Fibroblast of villous mesenchyme (primary cell): ENCODE results near the gene ACAT1. TPM values are rescaled to one million over a fixed set of nuclear protein-coding genes. Genes with fewer than 3 reads are reported as not detected.
A peak's percentile ranks its signal among the peaks of the same experiment; 100 is the strongest.
"Not testable (repeated sequence)": the region's sequence is repeated elsewhere in the genome, so short reads cannot be mapped to it uniquely, and the experiment has no call there.

Experiments used
- DNase-seq: peaks from one replicate; pipeline ENCODE4 v3.0.0-alpha.2; 2010; ENCODE audit warnings: low read depth
- H3K4me3 ChIP-seq: 2 replicates; pipeline ENCODE4 v1.5.1; 2011; ENCODE audit warnings: low read depth, mild to moderate bottlenecking, low read length
- total RNA-seq: library from RNA; depleted of rRNA; stranded (reverse); fragments of >200 nt; gene quantifications from 2 replicates; pipeline ENCODE4 v1.2.3, GENCODE V29; 2012
- TF ChIP-seq, protein P1 (sequence below): IDR thresholded peaks from 2 replicates; pipeline ENCODE4 v1.5.1; 2012; ENCODE audit warnings: low read depth, mild to moderate bottlenecking, low read length; ENCODE audit not compliant: insufficient read depth

Gene ACAT1
- total RNA-seq, 1 donor: 75.1 TPM

DNA sequence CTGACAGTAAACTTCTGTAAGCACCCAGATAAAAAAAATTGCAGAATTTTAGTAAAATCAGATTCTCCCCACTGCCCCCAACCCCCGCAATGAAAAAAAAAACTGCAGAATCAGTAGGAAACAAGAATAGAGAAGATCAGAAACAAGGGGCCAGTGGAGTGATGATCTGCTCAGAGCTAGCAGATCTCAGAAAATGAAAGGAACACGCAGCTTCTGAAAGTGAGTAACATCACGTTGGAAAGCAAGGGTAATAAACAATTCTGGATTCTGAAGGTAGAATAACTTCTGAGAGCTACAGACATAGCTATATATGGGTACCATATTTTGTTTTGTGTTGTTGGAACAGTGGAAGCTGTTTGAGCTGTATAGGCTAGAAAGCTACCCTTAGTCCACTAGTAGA is 23.2 kb downstream of the ACAT1 start:
- H3K4me3 ChIP-seq: no peak overlapping the region
- TF ChIP-seq, protein P1, sequence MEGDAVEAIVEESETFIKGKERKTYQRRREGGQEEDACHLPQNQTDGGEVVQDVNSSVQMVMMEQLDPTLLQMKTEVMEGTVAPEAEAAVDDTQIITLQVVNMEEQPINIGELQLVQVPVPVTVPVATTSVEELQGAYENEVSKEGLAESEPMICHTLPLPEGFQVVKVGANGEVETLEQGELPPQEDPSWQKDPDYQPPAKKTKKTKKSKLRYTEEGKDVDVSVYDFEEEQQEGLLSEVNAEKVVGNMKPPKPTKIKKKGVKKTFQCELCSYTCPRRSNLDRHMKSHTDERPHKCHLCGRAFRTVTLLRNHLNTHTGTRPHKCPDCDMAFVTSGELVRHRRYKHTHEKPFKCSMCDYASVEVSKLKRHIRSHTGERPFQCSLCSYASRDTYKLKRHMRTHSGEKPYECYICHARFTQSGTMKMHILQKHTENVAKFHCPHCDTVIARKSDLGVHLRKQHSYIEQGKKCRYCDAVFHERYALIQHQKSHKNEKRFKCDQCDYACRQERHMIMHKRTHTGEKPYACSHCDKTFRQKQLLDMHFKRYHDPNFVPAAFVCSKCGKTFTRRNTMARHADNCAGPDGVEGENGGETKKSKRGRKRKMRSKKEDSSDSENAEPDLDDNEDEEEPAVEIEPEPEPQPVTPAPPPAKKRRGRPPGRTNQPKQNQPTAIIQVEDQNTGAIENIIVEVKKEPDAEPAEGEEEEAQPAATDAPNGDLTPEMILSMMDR: no peak
- no peak for DNase-seq

DNA sequence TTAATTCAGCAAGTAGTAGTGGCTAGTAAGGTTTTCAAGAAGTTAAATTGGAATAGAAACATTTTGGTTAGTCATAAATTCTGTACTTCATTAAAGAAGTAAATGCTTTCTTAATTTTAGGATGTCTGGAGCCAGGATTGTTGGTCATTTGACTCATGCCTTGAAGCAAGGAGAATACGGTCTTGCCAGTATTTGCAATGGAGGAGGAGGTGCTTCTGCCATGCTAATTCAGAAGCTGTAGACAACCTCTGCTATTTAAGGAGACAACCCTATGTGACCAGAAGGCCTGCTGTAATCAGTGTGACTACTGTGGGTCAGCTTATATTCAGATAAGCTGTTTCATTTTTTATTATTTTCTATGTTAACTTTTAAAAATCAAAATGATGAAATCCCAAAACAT is 25.8 kb downstream of the ACAT1 start:
- H3K4me3 ChIP-seq: no peak overlapping the region
- TF ChIP-seq, protein P1: no peak
- DNase-seq: no peak

DNA sequence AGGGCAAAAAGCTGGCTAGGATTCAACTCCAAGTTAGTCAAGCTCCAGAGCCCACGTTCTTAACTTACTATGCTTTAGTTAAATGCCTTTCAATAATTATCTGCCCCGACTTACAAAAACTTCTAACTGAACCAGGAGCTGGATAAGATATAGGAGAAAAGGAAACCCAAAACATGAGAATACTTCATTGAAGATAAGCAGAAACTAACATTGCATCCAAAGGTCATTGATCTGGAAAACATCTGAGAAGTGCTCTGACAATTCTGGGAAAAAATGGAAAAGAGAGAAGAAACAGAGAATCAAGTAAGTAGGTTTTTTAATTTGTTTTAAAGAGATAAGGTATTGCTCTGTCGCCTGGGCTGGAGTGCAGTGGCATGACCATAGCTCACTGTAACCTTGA is 27.2 kb downstream of the ACAT1 start:
- TF ChIP-seq, protein P1: no peak
- DNase-seq: peak; percentile 40

DNA sequence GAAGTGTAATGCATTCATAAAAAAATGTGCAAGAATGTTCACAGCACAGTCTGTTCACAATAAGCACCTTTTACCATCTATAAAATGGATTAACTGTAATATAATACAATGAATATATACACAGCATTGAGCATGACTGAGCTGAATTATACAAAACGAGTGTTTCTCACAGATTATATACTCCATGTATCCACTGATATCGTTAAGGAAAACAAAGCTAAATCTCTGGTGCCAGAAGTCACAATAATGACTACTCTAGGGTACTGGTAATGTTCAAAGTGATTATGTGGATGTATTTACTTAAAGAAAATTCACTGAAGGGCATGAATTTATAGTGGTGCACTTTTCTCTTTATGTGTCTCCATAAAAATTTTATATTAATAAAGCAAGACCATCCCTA is 33.2 kb downstream of the ACAT1 start:
- TF ChIP-seq, protein P1: no peak
- no peak for DNase-seq
- H3K4me3 ChIP-seq: no peak overlapping the region

More for the DNA sequence above, 27.2 kb downstream of the ACAT1 start:
- H3K4me3 ChIP-seq: no peak overlapping the region

DNA sequence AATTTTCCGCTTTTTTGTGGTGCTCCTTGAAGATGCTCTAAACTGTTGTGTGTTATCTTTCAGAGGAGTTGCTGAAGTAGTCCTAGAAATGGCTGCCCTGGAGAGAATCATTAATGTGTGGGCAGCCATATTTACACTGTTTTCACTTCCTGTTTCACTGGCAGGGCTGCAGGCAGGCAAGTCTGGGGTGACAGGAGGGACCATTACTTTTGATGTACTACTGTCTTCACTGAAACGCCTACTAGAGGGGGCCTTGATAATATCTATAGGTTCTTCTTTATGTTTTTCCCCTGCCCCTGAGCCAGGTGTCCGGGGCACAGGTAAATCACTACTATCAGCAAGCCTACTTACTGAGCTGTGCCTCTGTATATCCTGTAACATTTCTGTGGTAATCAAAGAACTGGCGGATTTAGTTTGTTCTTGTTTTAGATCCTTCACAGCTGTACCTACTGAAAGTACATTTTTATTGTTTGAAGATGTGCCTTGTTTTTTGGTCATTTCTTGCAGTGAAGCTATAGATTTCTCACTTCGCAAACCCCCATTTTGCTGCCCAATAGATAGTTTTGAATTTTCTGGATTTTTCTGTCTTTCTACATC is 39.7 kb downstream of the ACAT1 start:
- TF ChIP-seq, protein P1: no peak
- no peak overlapping the region for H3K4me3 ChIP-seq
- DNase-seq: no peak

DNA sequence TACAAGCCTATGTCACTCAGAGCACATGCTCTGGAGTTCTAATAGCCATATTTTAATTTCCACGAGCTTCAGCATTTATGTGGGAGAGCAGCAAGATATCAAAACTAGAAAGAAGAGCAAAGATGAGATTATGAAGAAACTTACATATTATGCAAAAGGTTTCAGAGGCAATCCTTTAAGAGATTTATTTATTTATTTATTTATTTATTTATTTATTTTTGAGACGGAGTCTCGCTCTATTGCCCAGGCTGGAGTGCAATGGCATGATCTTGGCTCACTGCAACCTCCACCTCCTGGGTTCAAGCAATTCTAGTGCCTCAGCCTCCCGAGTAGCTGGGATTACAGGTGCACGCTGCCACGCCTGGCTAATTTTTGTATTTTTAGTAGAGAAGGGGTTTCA is 41.5 kb downstream of the ACAT1 start:
- not testable (repeated sequence) for DNase-seq, H3K4me3 ChIP-seq

DNA sequence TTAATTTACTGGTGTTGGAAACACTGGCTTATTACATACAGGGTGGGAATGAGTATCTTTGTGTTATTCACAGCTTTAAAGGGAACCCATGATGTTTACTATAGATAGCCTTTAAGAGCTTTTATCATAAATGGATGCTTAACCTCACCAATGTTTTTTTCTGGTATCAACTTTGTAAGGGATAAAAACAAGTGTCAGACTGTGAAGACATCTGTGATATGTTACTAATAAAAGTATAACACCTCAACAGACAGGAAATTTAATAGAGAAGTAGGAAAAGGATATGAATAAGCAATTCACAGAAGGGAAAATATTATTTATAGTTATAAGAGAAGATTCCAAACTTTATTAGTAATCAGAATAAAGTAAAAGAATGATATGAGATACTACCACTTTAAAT is 46.3 kb downstream of the ACAT1 start:
- DNase-seq: no peak
- TF ChIP-seq, protein P1: no peak
- no peak overlapping the region for H3K4me3 ChIP-seq

DNA sequence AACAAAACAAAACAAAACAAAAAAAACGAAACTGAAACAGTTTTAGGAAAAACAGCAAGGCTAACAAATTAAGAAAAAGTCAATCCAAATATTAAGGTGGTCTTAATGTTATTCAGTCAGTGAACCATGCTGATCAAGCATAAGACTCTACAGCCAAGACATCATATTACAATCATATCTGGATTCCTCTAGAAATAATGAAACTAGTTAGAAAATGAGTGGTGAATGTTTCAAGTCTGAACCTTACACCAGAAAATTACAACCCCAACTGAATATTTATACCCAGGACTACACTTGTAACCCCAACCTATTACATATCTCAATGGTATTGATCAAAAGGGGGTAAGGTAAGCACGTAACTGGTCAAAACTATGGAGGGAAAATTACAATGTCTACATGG is 48.8 kb downstream of the ACAT1 start:
- DNase-seq: peak; percentile 4
- H3K4me3 ChIP-seq: peak overlapping the region; percentile 27
- TF ChIP-seq, protein P1: no peak
